Erythroblast (primary cell): ENCODE measurements around the gene ARHGAP8.
"Not testable (repeated sequence)": the region's sequence is repeated elsewhere in the genome, so short reads cannot be mapped to it uniquely, and the experiment has no call there.

Source experiments
- DNase-seq, 2 experiments: peaks; one replicate each; lab custom pipeline; 2025; lab: John Stamatoyannopoulos, UW
- GATA1 ChIP-seq: IDR thresholded peaks from 2 replicates; pipeline ENCODE4 v1.6.1; 2011; ENCODE audit warnings: low read depth, mild to moderate bottlenecking, control low read depth, low read length, moderate library complexity
- POLR2A ChIP-seq: IDR thresholded peaks from 2 replicates; pipeline ENCODE4 v1.6.1; 2011; ENCODE audit warnings: mild to moderate bottlenecking, low read length

Gene ARHGAP8

GRCh38 chr22:44738347-44738715, 14.0 kb upstream of the ARHGAP8 start:
- TF ChIP-seq GATA1 (no peak), POLR2A (no peak)
- DNase-seq: no peak

GRCh38 chr22:44739024-44739423, 13.4 kb upstream of the ARHGAP8 start:
- no peak for TF ChIP-seq GATA1
- no peak for TF ChIP-seq POLR2A
- DNase-seq: no peak

- not testable (repeated sequence) for DNase-seq
Observed at GRCh38 chr22:44739666-44740065, 12.7 kb upstream of the ARHGAP8 start.

GRCh38 chr22:44740307-44740706, 12.1 kb upstream of the ARHGAP8 start:
- no peak for TF ChIP-seq GATA1
- no peak for TF ChIP-seq POLR2A
- DNase-seq: no peak

GRCh38 chr22:44741929-44742328, 10.4 kb upstream of the ARHGAP8 start:
- no peak for DNase-seq
- TF ChIP-seq POLR2A (no peak), GATA1 (no peak)

- DNase-seq: no peak
- no peak for TF ChIP-seq POLR2A
- no peak for TF ChIP-seq GATA1
Observed at GRCh38 chr22:44743247-44743646, 9.1 kb upstream of the ARHGAP8 start.

GRCh38 chr22:44743804-44744211, 8.6 kb upstream of the ARHGAP8 start:
- TF ChIP-seq GATA1: no peak
- no peak for TF ChIP-seq POLR2A
- DNase-seq: no peak

GRCh38 chr22:44745853-44746789, 6.3 kb upstream of the ARHGAP8 start:
- no peak for DNase-seq
- TF ChIP-seq GATA1 (no peak), POLR2A (no peak)

GRCh38 chr22:44747784-44748127, 4.6 kb upstream of the ARHGAP8 start:
- peak; percentile 24 to 27 for DNase-seq

- DNase-seq: no peak
- TF ChIP-seq GATA1 (no peak), POLR2A (no peak)
Observed at GRCh38 chr22:44748524-44748923, 3.9 kb upstream of the ARHGAP8 start.

- TF ChIP-seq POLR2A: no peak
- no peak for TF ChIP-seq GATA1
- DNase-seq: no peak
Observed at GRCh38 chr22:44750481-44750880, 1.9 kb upstream of the ARHGAP8 start.

- no peak for TF ChIP-seq POLR2A
- DNase-seq: no peak
Observed at GRCh38 chr22:44753189-44754042, 1.0 kb downstream of the ARHGAP8 start.

- TF ChIP-seq GATA1 (no peak), POLR2A (no peak)
- no peak for DNase-seq
Observed at GRCh38 chr22:44754998-44755397, 2.6 kb downstream of the ARHGAP8 start.

- DNase-seq: no peak
- no peak for TF ChIP-seq GATA1
- TF ChIP-seq POLR2A: no peak
Observed at GRCh38 chr22:44755417-44755816, 3.0 kb downstream of the ARHGAP8 start.
